Femur (tissue), 1 donor: Measurements from ENCODE around the gene APOL6.
"Not testable (repeated sequence)": the region's sequence is repeated elsewhere in the genome, so short reads cannot be mapped to it uniquely, and the experiment has no call there.

Experiments used
- DNase-seq: peaks from one replicate; pipeline ENCODE4 v3.0.0-alpha.2; 2017

Gene APOL6

DNA sequence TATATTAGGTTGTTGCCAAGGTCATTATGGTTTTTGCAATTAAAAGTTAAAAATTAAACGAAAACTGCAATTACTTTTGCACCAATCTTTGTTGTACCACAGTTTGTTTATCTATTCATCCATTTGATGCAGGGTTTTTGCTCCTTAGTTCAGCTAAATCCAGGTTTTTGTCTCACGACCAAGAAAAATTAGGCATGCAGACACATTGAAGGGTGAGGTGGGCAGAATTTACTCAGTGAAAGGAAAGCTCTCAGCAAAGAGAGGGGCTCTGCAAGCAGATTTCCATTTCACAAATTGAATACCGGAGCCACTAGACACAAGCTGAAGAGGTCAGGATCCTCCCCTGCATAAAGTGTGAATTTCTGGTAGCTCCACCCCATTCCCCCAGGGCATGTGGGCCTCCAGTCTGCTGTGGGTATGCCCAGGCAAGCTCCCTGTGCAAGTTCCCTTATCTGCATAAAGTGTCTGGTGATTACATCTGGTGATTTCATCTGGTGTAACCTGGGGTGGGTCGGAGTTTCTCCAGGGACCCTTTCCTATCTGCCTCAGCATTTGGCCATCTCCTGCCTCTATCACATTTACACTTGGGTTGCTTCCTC is 33.3 kb downstream of the APOL6 start:
- DNase-seq: no peak

GRCh38 chr22:35683560-35683959 is 35.3 kb downstream of the APOL6 start:
- DNase-seq: no peak

DNA sequence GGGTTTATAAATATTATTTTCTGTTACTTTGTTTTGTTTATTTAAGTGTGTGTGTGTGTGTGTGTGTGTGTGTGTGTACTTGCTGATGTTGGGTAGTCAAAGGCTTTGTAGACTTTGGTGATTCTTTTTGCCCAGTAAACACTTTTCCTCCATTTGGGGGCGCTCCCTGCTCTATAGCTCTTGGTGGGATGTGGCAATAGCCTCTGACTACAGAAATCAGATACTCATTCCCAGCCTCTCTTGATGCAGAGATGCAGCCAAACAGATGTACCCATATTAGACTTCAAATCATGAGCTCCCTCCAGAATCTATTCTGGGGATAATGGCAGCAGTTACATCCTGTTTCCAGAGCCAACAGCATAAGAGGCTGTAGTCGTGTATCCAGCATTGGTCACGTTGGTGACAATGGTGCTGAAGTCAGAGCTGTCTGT is 36.0 kb downstream of the APOL6 start:
- DNase-seq: peak; percentile 33

GRCh38 chr22:35684732-35685131 is 36.5 kb downstream of the APOL6 start:
- no peak for DNase-seq

GRCh38 chr22:35685731-35686130 is 37.5 kb downstream of the APOL6 start:
- DNase-seq: no peak

DNA sequence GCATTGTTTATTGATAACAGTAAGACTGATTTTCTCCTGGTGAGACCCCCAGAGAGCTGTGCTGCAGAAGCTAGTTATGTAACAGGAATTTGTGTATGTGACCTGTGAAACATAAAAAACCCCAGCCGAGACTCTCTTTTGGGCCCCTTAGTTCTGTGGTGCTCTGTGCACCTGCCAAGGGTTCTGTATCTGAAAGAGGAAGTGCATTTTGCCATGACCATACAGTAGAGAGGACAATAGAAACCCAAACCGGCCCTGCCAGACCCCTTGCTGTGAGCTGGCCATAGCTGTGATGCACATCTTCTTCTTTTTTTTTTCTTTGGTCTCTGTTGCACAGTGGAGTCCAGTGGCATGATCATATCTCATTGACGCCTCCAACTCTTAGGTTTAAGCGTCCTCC is 38.1 kb downstream of the APOL6 start:
- no peak for DNase-seq

DNA sequence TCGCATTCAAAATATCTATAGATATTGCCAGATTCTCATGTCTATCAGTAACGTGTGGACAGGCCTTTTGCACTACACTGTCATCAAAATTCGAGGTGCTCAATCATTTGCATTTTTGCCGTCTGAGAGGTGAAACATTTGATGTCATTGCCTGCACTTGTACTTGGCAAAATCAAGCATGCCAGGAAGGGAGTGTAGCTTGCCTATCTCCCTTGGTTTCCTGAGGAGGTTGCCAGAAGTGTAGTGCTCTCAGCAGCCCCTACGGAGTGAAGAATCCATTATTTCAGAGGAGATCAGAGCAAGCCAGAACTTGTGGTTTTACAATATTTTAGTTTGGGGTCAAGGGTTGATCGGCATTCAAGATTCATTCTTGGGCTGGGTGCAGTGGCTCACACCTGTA is 39.2 kb downstream of the APOL6 start:
- no peak for DNase-seq

- DNase-seq: no peak
These were observed 40.8 kb downstream of the APOL6 start for GRCh38 chr22:35688913-35689675.

- no peak for DNase-seq
These were observed 41.8 kb downstream of the APOL6 start for GRCh38 chr22:35690001-35690400.

DNA sequence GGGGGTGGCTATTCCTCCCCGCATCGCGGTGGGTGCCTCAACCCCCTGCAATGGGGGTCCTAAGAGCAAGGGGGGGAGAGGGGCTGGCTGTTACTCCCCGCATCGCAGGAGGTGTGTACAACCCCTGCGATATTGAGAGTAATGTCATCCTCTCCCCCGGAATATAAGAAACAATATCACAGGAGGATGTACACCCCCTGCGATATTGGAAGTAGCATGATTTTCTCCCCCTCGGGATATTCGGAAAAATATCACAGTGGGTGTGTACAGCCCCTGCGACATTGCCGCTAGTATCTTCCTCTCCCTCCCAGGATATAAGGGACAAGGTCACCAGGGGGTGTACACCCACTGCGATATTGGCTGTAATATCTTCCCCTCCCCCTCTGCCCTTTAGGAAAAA is 47.0 kb downstream of the APOL6 start:
- no peak for DNase-seq

DNA sequence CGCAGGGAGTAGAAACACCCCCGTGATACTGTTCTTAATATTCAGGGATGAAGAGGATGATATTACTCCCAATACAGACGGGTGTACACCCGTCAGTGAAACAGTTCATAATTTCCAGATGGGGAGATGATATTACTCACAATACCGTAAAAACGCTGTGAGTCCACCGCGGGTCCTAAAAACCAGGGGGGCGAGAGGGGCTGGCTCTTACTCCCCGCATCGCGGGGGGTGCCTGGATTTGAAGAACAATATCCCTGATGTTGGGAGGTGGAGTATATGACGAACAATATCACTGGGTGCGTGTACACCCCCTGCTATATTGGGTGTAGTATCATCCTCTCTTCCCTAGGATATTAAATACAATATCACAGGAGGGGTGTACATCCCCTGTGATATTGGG is 48.9 kb downstream of the APOL6 start:
- DNase-seq: no peak

- DNase-seq: not testable (repeated sequence)
These were observed 51.6 kb downstream of the APOL6 start for GRCh38 chr22:35699852-35700251.

GRCh38 chr22:35703861-35704584 is 55.8 kb downstream of the APOL6 start:
- DNase-seq: no peak

DNA sequence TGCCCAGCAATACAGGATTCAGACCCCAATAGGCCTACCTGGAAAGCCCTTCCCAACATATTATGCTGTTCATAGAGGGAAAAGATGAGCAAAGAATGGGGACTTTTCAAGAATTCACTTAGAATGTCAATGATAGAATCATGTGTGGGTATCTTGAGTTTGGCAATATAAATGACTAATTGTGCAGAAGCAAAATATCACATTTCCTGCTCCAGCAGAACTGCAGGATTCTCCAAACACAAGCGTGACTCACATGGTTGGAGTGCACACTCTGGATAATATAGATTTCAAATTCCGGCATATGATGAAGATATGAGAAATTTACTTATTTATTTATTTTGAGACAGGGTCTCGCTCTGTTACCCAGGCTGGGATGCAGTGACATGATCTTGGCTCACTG is 56.9 kb downstream of the APOL6 start:
- no peak for DNase-seq

GRCh38 chr22:35708453-35708852 is 60.2 kb downstream of the APOL6 start:
- no peak for DNase-seq

GRCh38 chr22:35708917-35709316 is 60.7 kb downstream of the APOL6 start:
- DNase-seq: no peak

DNA sequence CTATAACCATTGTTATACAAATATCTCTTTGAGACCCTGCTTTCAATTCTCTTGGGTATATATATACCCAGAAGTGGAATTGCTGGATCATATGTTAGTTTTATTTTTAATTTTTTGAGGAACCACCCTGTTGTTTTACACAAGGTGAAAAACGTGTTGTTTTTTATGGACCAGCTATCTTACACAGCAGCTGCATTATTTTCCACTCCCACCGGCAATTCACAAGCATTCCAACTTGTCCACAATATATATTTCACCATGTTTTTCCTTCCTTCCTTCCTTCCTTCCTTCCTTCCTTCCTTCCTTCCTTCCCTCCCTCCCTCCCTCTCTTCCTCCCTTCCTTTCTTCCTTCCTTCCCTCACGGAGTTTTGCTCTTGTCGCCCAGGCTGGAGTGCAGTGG is 63.1 kb downstream of the APOL6 start:
- DNase-seq: no peak

- DNase-seq: no peak
These were observed 64.4 kb downstream of the APOL6 start for GRCh38 chr22:35712672-35713071.

GRCh38 chr22:35717572-35717971 is 69.3 kb downstream of the APOL6 start, which contains the start of gene APOL5:
APOL5 (plus strand) TSS chr22:35717872; CDS start chr22:35717872, 0 bp downstream.
- DNase-seq: no peak
